Left ventricle myocardium inferior (tissue), 1 donor: Measurements from ENCODE around the gene SND1. TPM values are rescaled to one million over a fixed set of nuclear protein-coding genes. Genes with fewer than 3 reads are reported as not detected.
A peak's percentile ranks its signal among the peaks of the same experiment; 100 is the strongest.

Experiments
- DNase-seq: peaks from one replicate; pipeline ENCODE4 v3.0.0-alpha.2; 2020
- H3K27ac ChIP-seq: fragments of 200-600 bp; replicated peaks from 2 replicates; pipeline ENCODE4 v1.8.0; 2021
- H3K27me3 ChIP-seq: fragments of 200-600 bp; 2 replicates; pipeline ENCODE4 v1.8.0; 2021; ENCODE audit warnings: low read depth
- H3K36me3 ChIP-seq: fragments of 200-600 bp; 2 replicates; pipeline ENCODE4 v1.8.0; 2021
- H3K4me1 ChIP-seq: fragments of 200-600 bp; 2 replicates; pipeline ENCODE4 v1.8.0; 2021
- H3K4me3 ChIP-seq: fragments of 200-600 bp; 2 replicates; pipeline ENCODE4 v1.8.0; 2021; ENCODE audit warnings: mild to moderate bottlenecking, moderate library complexity
- H3K9me3 ChIP-seq: fragments of 200-600 bp; replicated peaks from 2 replicates; pipeline ENCODE4 v1.8.0; 2021
- CTCF ChIP-seq: fragments of 200-600 bp; IDR thresholded peaks from 2 replicates; pipeline ENCODE4 v1.8.0; 2021; ENCODE audit warnings: antibody characterized with exemption, mild to moderate bottlenecking, borderline replicate concordance
- intact Hi-C: fragments of 100-400 bp; cut with micrococcal nuclease; formaldehyde crosslinking; loops from one replicate; pipeline ENCODE4 v1.11.0; 2022
- total RNA-seq: library from RNA; stranded (reverse); fragmentation: NEBNext Ultra II Directional; extraction: Animal tissue kit (Norgen Biotek cat#: 25700); gene quantifications from one replicate; pipeline ENCODE4 v1.2.1, GENCODE V29; 2021
- donor health status: DM: no; HTN: yes; CAD: no; lungs with severe emphysema.

Gene SND1
- total RNA-seq, 1 donor from 2014 or later, result 71.6 TPM

- DNase-seq, result no peak
- Histone ChIP-seq H3K4me3 (no peak overlapping the region), H3K27ac (no peak overlapping the region), H3K4me1 (no peaks in the 10 kb centered on the region), H3K27me3 (peaks cover 2% of the 10 kb centered on the region), H3K9me3 (no peaks in the 10 kb centered on the region), H3K36me3 (no peaks in the 10 kb centered on the region)
- intact Hi-C loops, result no loop called here
- TF ChIP-seq CTCF, result no peak
Measured at GRCh38 chr7:127644484-127644883, 7.5 kb upstream of the SND1 start.

GRCh38 chr7:127647636-127648035 lies 4.4 kb upstream of the SND1 start:
- H3K9me3 ChIP-seq, result no peaks in the 10 kb centered on the region
- H3K4me1 ChIP-seq, result peaks cover 14% of the 10 kb centered on the region
- no peaks in the 10 kb centered on the region for H3K36me3 ChIP-seq
- no peak for TF ChIP-seq CTCF
- no peaks in the 10 kb centered on the region for H3K27me3 ChIP-seq
- no peak for DNase-seq
- no peak overlapping the region for H3K27ac ChIP-seq
- H3K4me3 ChIP-seq, result no peak overlapping the region
- intact Hi-C loops, result no loop called here

- peaks cover 28% of the 10 kb centered on the region for H3K4me1 ChIP-seq
- H3K27me3 ChIP-seq, result no peaks in the 10 kb centered on the region
- H3K9me3 ChIP-seq, result no peaks in the 10 kb centered on the region
- no peaks in the 10 kb centered on the region for H3K36me3 ChIP-seq
- intact Hi-C loops, result no loop called here
- TF ChIP-seq CTCF, result no peak
- H3K4me3 ChIP-seq, result no peak overlapping the region
- no peak overlapping the region for H3K27ac ChIP-seq
- DNase-seq, result no peak
Measured at GRCh38 chr7:127648986-127649385, 3.0 kb upstream of the SND1 start.

GRCh38 chr7:127650847-127651555 lies 993 bp upstream of the SND1 start:
- intact Hi-C loops, result no loop called here
- H3K36me3 ChIP-seq, result no peaks in the 10 kb centered on the region
- peak overlapping the region; percentile 95 for H3K27ac ChIP-seq
- TF ChIP-seq CTCF, result no peak
- H3K27me3 ChIP-seq, result no peaks in the 10 kb centered on the region
- no peak for DNase-seq
- peaks cover 48% of the 10 kb centered on the region for H3K4me1 ChIP-seq
- H3K4me3 ChIP-seq, result peak overlapping the region; percentile 87
- H3K9me3 ChIP-seq, result no peaks in the 10 kb centered on the region

- Histone ChIP-seq H3K4me3 (peak overlapping the region; percentile 87), H3K27ac (peak overlapping the region; percentile 95), H3K36me3 (no peaks in the 10 kb centered on the region), H3K4me1 (peaks cover 53% of the 10 kb centered on the region), H3K9me3 (no peaks in the 10 kb centered on the region), H3K27me3 (no peaks in the 10 kb centered on the region)
- no peak for TF ChIP-seq CTCF
- no peak for DNase-seq
- intact Hi-C loops, result no loop called here
Measured at GRCh38 chr7:127652333-127653248, 597 bp downstream of the SND1 start.
